Mononuclear cell (primary cell): ENCODE data around the gene ANK3. TPM values are rescaled to one million over a fixed set of nuclear protein-coding genes. Genes with fewer than 3 reads are reported as not detected.

Source experiments
- H3K27me3 ChIP-seq: 2 replicates; pipeline ENCODE4 v1.6.0; 2011; ENCODE audit warnings: low read length, control low read depth; ENCODE audit not compliant: insufficient read depth
- H3K4me1 ChIP-seq: 2 replicates; pipeline ENCODE4 v1.5.1; 2011; ENCODE audit warnings: mild to moderate bottlenecking, low read length, control low read depth; ENCODE audit not compliant: insufficient read depth
- H3K4me3 ChIP-seq: 2 replicates; pipeline ENCODE4 v1.5.1; 2011; ENCODE audit warnings: mild to moderate bottlenecking, low read length, moderate library complexity
- H3K9me3 ChIP-seq: 2 replicates; pipeline ENCODE4 v1.5.1; 2011; ENCODE audit warnings: low read depth, mild to moderate bottlenecking, control low read depth, low read length
- total RNA-seq: library from RNA; depleted of rRNA; stranded (reverse); fragments of >200 nt; gene quantifications from one replicate; pipeline ENCODE4 v1.2.3, GENCODE V29; 2012

Gene ANK3
- total RNA-seq, 1 donor: 73.0 TPM

GRCh38 chr10:60375293-60376004, 14.2 kb downstream of the ANK3 start:
- no peaks in the 10 kb centered on the region for H3K4me1 ChIP-seq
- no peaks in the 10 kb centered on the region for H3K27me3 ChIP-seq
- no peak overlapping the region for H3K4me3 ChIP-seq
- no peaks in the 10 kb centered on the region for H3K9me3 ChIP-seq

DNA sequence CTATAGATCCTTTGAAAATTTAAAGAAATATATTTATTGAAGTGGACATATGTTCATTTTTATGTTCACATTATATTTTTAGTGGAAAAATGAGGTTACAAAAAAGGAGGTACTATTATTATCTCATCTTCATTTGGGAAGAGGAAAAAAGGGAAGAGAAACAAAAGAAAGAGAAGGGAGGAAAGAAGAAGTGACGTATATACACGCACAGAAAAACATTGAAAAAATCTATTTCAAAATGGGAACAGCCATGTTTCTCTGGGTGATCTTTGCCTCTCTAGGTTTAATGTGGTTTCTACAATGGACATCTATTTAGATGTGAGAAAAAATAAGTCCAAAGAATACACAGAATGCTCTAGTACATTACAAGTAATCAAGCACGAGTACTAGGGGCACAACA, 14.8 kb downstream of the ANK3 start:
- no peaks in the 10 kb centered on the region for H3K27me3 ChIP-seq
- no peaks in the 10 kb centered on the region for H3K9me3 ChIP-seq
- H3K4me3 ChIP-seq: no peak overlapping the region
- no peaks in the 10 kb centered on the region for H3K4me1 ChIP-seq

- Histone ChIP-seq H3K9me3 (no peaks in the 10 kb centered on the region), H3K27me3 (no peaks in the 10 kb centered on the region), H3K4me1 (no peaks in the 10 kb centered on the region), H3K4me3 (no peak overlapping the region)
These were observed 17.2 kb downstream of the ANK3 start for GRCh38 chr10:60372436-60372835.

- Histone ChIP-seq H3K4me3 (no peak overlapping the region), H3K9me3 (no peaks in the 10 kb centered on the region), H3K27me3 (no peaks in the 10 kb centered on the region), H3K4me1 (no peaks in the 10 kb centered on the region)
These were observed 20.1 kb downstream of the ANK3 start for GRCh38 chr10:60369547-60369930.

DNA sequence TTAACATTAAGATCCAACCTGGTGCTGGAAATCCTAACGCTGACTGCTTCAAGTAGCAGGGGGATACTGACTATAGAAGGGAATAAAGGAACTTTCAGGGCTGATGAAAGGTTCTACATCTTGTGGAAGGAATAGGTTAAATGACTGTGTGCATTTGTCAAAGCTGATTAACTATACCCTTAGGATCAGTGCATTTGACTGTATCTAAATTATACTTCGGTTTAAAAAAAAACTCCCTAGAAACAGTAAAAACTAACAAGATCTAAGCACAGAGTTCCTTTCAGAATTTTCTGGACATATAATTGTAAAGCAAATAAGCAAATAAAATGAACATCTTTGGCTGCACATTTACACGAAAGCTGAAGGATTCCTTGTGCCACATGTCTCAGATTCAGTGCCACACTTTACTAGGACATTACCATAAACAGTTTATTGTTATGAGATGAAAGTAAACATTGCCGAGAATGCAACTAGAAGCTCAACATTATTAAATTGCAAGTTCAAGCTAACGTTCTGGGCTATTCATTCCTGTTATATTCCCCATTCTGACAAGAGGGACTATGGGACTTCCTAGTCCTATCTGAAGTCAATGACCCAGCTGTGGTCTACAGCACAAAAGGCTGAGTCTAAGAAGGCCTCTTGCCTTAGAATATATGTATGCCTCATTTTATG, 20.7 kb downstream of the ANK3 start:
- H3K27me3 ChIP-seq: no peaks in the 10 kb centered on the region
- H3K4me1 ChIP-seq: no peaks in the 10 kb centered on the region
- no peaks in the 10 kb centered on the region for H3K9me3 ChIP-seq
- no peak overlapping the region for H3K4me3 ChIP-seq

GRCh38 chr10:60367901-60368300, 21.8 kb downstream of the ANK3 start:
- Histone ChIP-seq H3K4me1 (no peaks in the 10 kb centered on the region), H3K27me3 (no peaks in the 10 kb centered on the region), H3K9me3 (no peaks in the 10 kb centered on the region), H3K4me3 (no peak overlapping the region)

DNA sequence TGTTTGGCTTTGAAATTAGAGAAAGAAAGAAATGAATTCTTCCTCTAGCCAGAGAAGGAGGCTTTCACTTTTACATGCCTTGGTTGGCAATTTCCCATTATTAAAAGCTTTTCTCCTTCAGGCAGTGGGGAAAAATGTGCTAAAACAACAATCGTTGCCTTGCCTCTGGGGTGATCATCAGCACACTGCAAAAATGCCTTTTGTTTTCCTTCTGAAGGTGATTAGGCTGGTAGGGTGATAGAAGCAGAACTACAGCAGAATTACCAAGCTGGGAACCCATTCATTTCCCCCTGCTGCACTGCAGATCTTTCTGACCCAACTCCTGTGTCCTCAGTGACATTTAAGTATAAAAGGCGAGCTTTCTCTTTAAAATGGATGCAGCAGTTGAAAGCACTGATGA, 22.2 kb downstream of the ANK3 start:
- Histone ChIP-seq H3K27me3 (no peaks in the 10 kb centered on the region), H3K4me1 (no peaks in the 10 kb centered on the region), H3K4me3 (no peak overlapping the region), H3K9me3 (no peaks in the 10 kb centered on the region)

GRCh38 chr10:60367024-60367423, 22.7 kb downstream of the ANK3 start:
- no peaks in the 10 kb centered on the region for H3K27me3 ChIP-seq

GRCh38 chr10:60363187-60363586, 26.5 kb downstream of the ANK3 start:
- no peak overlapping the region for H3K4me3 ChIP-seq
- H3K4me1 ChIP-seq: no peaks in the 10 kb centered on the region
- no peaks in the 10 kb centered on the region for H3K9me3 ChIP-seq
- H3K27me3 ChIP-seq: no peaks in the 10 kb centered on the region

More at GRCh38 chr10:60367024-60367423, 22.7 kb downstream of the ANK3 start:
- H3K4me3 ChIP-seq: no peak overlapping the region
- no peaks in the 10 kb centered on the region for H3K9me3 ChIP-seq
- H3K4me1 ChIP-seq: no peaks in the 10 kb centered on the region

DNA sequence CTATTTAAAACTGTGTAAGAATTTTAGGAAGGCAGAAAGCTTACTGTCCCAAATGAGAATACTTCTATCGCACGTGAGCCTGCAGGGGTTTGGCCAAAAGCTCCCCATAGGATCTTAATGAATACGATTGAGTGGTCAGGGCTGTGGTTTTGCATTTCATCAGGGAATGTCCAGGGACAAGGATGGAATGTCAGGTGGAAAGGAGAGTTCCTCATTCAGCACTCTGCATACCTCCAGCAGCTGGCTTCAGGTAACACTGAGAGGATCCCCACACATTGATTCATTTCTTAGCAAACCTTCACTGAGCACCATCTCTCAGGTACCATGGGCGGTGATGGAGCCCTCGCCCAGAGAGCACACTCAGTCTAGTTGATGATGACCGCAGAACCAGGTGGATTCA, 27.2 kb downstream of the ANK3 start:
- no peaks in the 10 kb centered on the region for H3K4me1 ChIP-seq
- no peak overlapping the region for H3K4me3 ChIP-seq
- no peaks in the 10 kb centered on the region for H3K9me3 ChIP-seq
- no peaks in the 10 kb centered on the region for H3K27me3 ChIP-seq

DNA sequence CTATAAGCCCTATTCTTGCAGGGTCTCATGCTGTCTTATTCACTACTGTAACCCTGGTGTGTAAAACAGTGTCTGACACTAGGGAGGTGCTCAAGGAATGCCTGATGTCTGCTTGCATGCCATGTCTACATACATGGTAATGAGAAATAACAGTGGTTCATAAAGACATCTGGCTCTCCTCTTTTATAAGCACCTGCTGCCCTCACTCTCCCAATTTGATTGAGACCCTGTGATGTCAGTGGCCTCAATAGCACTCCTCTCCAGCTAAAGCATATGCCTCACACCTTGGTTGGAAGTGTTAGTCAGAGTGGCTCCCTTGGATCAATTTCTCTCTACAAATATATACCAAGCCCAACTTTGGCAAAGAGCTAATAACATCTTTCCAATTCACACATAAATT, 30.6 kb downstream of the ANK3 start:
- no peak overlapping the region for H3K4me3 ChIP-seq

DNA sequence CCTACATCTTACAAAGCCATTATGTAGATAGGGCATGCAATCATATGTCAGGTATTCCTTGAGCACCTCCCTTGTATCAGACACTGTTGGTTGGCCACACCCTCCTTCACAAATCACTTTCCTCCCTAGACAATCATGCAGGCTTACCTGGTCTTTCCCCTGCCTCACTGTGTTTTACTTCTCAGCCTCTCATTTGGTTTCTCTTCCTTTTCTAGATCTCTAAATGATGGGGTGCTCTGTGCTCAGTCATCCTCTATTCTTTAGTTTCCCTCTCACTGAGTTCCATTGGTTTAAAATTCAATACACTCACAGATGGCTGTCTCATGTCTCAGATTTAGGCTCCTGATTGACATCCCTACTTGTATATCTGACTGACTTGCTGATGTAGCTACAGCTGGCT, 31.4 kb downstream of the ANK3 start:
- Histone ChIP-seq H3K9me3 (no peaks in the 10 kb centered on the region), H3K27me3 (no peaks in the 10 kb centered on the region), H3K4me1 (no peaks in the 10 kb centered on the region), H3K4me3 (no peak overlapping the region)

More for the DNA sequence above, 30.6 kb downstream of the ANK3 start:
- H3K27me3 ChIP-seq: no peaks in the 10 kb centered on the region
- no peaks in the 10 kb centered on the region for H3K9me3 ChIP-seq
- no peaks in the 10 kb centered on the region for H3K4me1 ChIP-seq

GRCh38 chr10:60353519-60354258, 36.0 kb downstream of the ANK3 start:
- no peaks in the 10 kb centered on the region for H3K27me3 ChIP-seq
- H3K4me1 ChIP-seq: no peaks in the 10 kb centered on the region
- no peaks in the 10 kb centered on the region for H3K9me3 ChIP-seq
- no peak overlapping the region for H3K4me3 ChIP-seq

- Histone ChIP-seq H3K27me3 (no peaks in the 10 kb centered on the region), H3K4me3 (no peak overlapping the region), H3K4me1 (no peaks in the 10 kb centered on the region), H3K9me3 (no peaks in the 10 kb centered on the region)
These were observed 37.6 kb downstream of the ANK3 start for GRCh38 chr10:60352105-60352504.

GRCh38 chr10:60351191-60351853, 38.4 kb downstream of the ANK3 start:
- Histone ChIP-seq H3K4me3 (no peak overlapping the region), H3K4me1 (no peaks in the 10 kb centered on the region), H3K27me3 (no peaks in the 10 kb centered on the region), H3K9me3 (no peaks in the 10 kb centered on the region)
